Loucy (cell line): ENCODE results near the gene ZNF614.

ENCODE experiments used
- EZH2phosphoT487 ChIP-seq: fragments of 200-600 bp; IDR thresholded peaks from 2 replicates; pipeline ENCODE4 v1.6.1; 2018; ENCODE audit warnings: antibody characterized with exemption, mild to moderate bottlenecking, moderate library complexity, borderline replicate concordance
- TF ChIP-seq, protein P1 (sequence below): fragments of 200-600 bp; sonication (generic); conservative IDR thresholded peaks from 2 replicates; pipeline ENCODE4 v1.5.1; 2014; ENCODE audit warnings: mild to moderate bottlenecking, antibody characterized with exemption, low read length

- TF ChIP-seq, protein P1, sequence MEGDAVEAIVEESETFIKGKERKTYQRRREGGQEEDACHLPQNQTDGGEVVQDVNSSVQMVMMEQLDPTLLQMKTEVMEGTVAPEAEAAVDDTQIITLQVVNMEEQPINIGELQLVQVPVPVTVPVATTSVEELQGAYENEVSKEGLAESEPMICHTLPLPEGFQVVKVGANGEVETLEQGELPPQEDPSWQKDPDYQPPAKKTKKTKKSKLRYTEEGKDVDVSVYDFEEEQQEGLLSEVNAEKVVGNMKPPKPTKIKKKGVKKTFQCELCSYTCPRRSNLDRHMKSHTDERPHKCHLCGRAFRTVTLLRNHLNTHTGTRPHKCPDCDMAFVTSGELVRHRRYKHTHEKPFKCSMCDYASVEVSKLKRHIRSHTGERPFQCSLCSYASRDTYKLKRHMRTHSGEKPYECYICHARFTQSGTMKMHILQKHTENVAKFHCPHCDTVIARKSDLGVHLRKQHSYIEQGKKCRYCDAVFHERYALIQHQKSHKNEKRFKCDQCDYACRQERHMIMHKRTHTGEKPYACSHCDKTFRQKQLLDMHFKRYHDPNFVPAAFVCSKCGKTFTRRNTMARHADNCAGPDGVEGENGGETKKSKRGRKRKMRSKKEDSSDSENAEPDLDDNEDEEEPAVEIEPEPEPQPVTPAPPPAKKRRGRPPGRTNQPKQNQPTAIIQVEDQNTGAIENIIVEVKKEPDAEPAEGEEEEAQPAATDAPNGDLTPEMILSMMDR: no peak
- TF ChIP-seq EZH2phosphoT487: no peak
Measured at GRCh38 chr19:52028027-52028779, at the start of gene ZNF614.
